HCT116 (cell line): ENCODE measurements around the gene SCN10A. TPM values are rescaled to one million over a fixed set of nuclear protein-coding genes. Genes with fewer than 3 reads are reported as not detected.

Experiments
- ATAC-seq: fragments of 200-7000 bp; cut with Tn5 transposase; 2 replicates; pipeline ENCODE4 v1.9.1; 2020; ENCODE audit warnings: mild to moderate bottlenecking, moderate library complexity
- BruUV-seq: library from RNA; stranded (reverse); fragments of 400-500 nt; replicated peaks from 2 replicates; lab custom pipeline; 2021; lab: Mats Ljungman, UMichigan
- CTCF ChIA-PET: fragments of 300-600 bp; sonication (Branson Sonifier 250); formaldehyde crosslinking; loops from one replicate; lab custom pipeline; 2021; ENCODE audit warnings: antibody characterized with exemption; lab: Charles Lee
- POLR2A ChIA-PET: fragments of 300-600, 350-600 bp; sonication (Branson Sonifier 250); formaldehyde crosslinking; loops from one replicate; lab custom pipeline; 2021; ENCODE audit warnings: antibody characterized with exemption; lab: Charles Lee
- RAD21 ChIA-PET, 2 experiments: fragments of 300-600 bp; sonication (Branson Sonifier 250); formaldehyde crosslinking; loops; one replicate each; lab custom pipeline; 2023; ENCODE audit warnings: low total read pairs in 2 of 2; ENCODE audit not compliant: uncharacterized antibody in 2 of 2, unreplicated experiment in 2 of 2, low non-redundant PET in 1 of 2; lab: Charles Lee
- DNase-seq: peaks from one replicate; pipeline ENCODE4 v3.0.0-alpha.2; 2010; ENCODE audit warnings: low read depth, low spot score
- H2AFZ ChIP-seq: fragments of 200-600 bp; shearing (Covaris generic), sonication (generic); 2 replicates; pipeline ENCODE4 v1.6.1; 2017; ENCODE audit warnings: low read depth, mixed run types, mixed read lengths, antibody characterized with exemption, low read length; ENCODE audit not compliant: poor library complexity, severe bottlenecking
- H3K27ac ChIP-seq: 2 replicates; pipeline ENCODE4 v1.5.1; 2012; ENCODE audit warnings: low read depth, low read length
- H3K27me3 ChIP-seq: fragments of 200-600 bp; sonication (generic); 2 replicates; pipeline ENCODE4 v1.6.1; 2016; ENCODE audit warnings: mixed run types, low read length, mixed read lengths; ENCODE audit not compliant: insufficient read depth
- H3K36me3 ChIP-seq, 2 experiments: fragments of 200-500 bp in 1 of 2; fragments of 200-600 bp in 1 of 2; sonication (Bioruptor generic) in 1 of 2; sonication (generic) in 1 of 2; 2 replicates each; pipeline versions ENCODE4 v1.5.1 to v1.6.1; 2014 to 2016; ENCODE audit warnings: low read length in 2 of 2, inconsistent platforms in 1 of 2, mixed read lengths in 1 of 2, mixed run types in 1 of 2; ENCODE audit not compliant: insufficient read depth in 2 of 2, control insufficient read depth in 1 of 2
- H3K4me1 ChIP-seq, 2 experiments: fragments of 200-600 bp in 1 of 2; sonication (generic) in 1 of 2; 2 replicates each; pipeline versions ENCODE4 v1.5.1 to v1.6.1; 2012 to 2017; ENCODE audit warnings: low read length in 2 of 2, inconsistent platforms in 1 of 2, mild to moderate bottlenecking in 1 of 2, mixed read lengths in 1 of 2, mixed run types in 1 of 2, moderate library complexity in 1 of 2; ENCODE audit not compliant: insufficient read depth in 2 of 2, control insufficient read depth in 1 of 2
- H3K4me2 ChIP-seq: fragments of 200-600 bp; sonication (generic); 2 replicates; pipeline ENCODE4 v1.6.1; 2017; ENCODE audit warnings: mixed run types, low read length, mixed read lengths
- H3K4me3 ChIP-seq, 2 experiments: fragments of 200-600 bp in 1 of 2; sonication (generic) in 1 of 2; replicated peaks in 1 of 2; 2 replicates each; pipeline ENCODE4 v1.5.1; 2011 to 2016; ENCODE audit warnings: low read length in 2 of 2, control low read depth in 1 of 2, low read depth in 1 of 2, mild to moderate bottlenecking in 1 of 2, mixed read lengths in 1 of 2, mixed run types in 1 of 2
- H3K79me2 ChIP-seq: fragments of 200-600 bp; sonication (generic); 2 replicates; pipeline ENCODE4 v1.6.1; 2017; ENCODE audit warnings: mild to moderate bottlenecking, mixed run types, low read length, moderate library complexity, mixed read lengths; ENCODE audit not compliant: insufficient read depth
- H3K9ac ChIP-seq: fragments of 200-600 bp; sonication (generic); 2 replicates; pipeline ENCODE4 v1.6.1; 2016; ENCODE audit warnings: low read length, mixed read lengths
- H3K9me2 ChIP-seq: fragments of 200-600 bp; sonication (generic), shearing (Covaris generic); 2 replicates; pipeline ENCODE4 v1.6.1; 2017; ENCODE audit warnings: mixed run types, mild to moderate bottlenecking, moderate library complexity; ENCODE audit not compliant: insufficient read depth
- H3K9me3 ChIP-seq, 2 experiments: fragments of 200-500 bp in 1 of 2; fragments of 200-600 bp in 1 of 2; sonication (Bioruptor generic) in 1 of 2; sonication (generic) in 1 of 2; 2 replicates each; pipeline ENCODE4 v1.6.1; 2014 to 2017; ENCODE audit warnings: low read length in 2 of 2, mixed read lengths in 2 of 2, inconsistent platforms in 1 of 2, low read depth in 1 of 2, mild to moderate bottlenecking in 1 of 2, mixed run types in 1 of 2, moderate library complexity in 1 of 2; ENCODE audit not compliant: control insufficient read depth in 1 of 2, insufficient read depth in 1 of 2
- H4K20me1 ChIP-seq: fragments of 200-600 bp; sonication (generic), shearing (Covaris generic); 2 replicates; pipeline ENCODE4 v1.6.1; 2017; ENCODE audit warnings: mixed run types, mild to moderate bottlenecking, moderate library complexity; ENCODE audit not compliant: insufficient read depth
- CBX3 ChIP-seq: IDR thresholded peaks from 2 replicates; pipeline ENCODE4 v1.6.1; 2012; ENCODE audit warnings: low read depth
- EZH2phosphoT487 ChIP-seq: fragments of 200-600 bp; IDR thresholded peaks from 2 replicates; pipeline ENCODE4 v1.6.1; 2018; ENCODE audit warnings: antibody characterized with exemption, borderline replicate concordance
- FOSL1 ChIP-seq: IDR thresholded peaks from 2 replicates; pipeline ENCODE4 v1.6.1; 2012; ENCODE audit warnings: low read depth
- JUND ChIP-seq: IDR thresholded peaks from 2 replicates; pipeline ENCODE4 v1.6.1; 2012
- POLR2AphosphoS5 ChIP-seq: IDR thresholded peaks from 2 replicates; pipeline ENCODE4 v1.6.1; 2011; ENCODE audit warnings: mild to moderate bottlenecking, low read depth, low read length, moderate library complexity
- SIN3A ChIP-seq: IDR thresholded peaks from 2 replicates; pipeline ENCODE4 v1.6.1; 2012; ENCODE audit warnings: low read depth
- SP1 ChIP-seq: IDR thresholded peaks from 2 replicates; pipeline ENCODE4 v1.6.1; 2012; ENCODE audit warnings: low read depth
- SRF ChIP-seq: IDR thresholded peaks from 2 replicates; pipeline ENCODE4 v1.6.1; 2012; ENCODE audit warnings: low read depth
- TCF7L2 ChIP-seq: IDR thresholded peaks from 2 replicates; pipeline ENCODE4 v1.7.0; 2011; ENCODE audit warnings: borderline replicate concordance, inconsistent platforms; ENCODE audit not compliant: insufficient read depth, insufficient read length; ENCODE audit errors: extremely low read depth
- YY1 ChIP-seq: IDR thresholded peaks from 2 replicates; pipeline ENCODE4 v1.6.1; 2011; ENCODE audit warnings: low read length, low read depth, moderate library complexity, mild to moderate bottlenecking; ENCODE audit not compliant: insufficient replicate concordance; ENCODE audit errors: extremely low read depth
- intact Hi-C: fragments of 100-400 bp; cut with micrococcal nuclease; formaldehyde crosslinking; loops from 2 replicates; pipeline ENCODE4 v1.10.0; 2022
- total RNA-seq: library from RNA; stranded (reverse); gene quantifications from one replicate; pipeline ENCODE4 v1.2.1, GENCODE V29; 2021; ENCODE audit not compliant: unreplicated experiment
- TF ChIP-seq, protein P1 (sequence below): IDR thresholded peaks from 2 replicates; pipeline ENCODE4 v1.6.1; 2012; ENCODE audit warnings: low read depth

The SCN10A gene
- total RNA-seq, 1 experiment from 2014 or later = not detected

DNA sequence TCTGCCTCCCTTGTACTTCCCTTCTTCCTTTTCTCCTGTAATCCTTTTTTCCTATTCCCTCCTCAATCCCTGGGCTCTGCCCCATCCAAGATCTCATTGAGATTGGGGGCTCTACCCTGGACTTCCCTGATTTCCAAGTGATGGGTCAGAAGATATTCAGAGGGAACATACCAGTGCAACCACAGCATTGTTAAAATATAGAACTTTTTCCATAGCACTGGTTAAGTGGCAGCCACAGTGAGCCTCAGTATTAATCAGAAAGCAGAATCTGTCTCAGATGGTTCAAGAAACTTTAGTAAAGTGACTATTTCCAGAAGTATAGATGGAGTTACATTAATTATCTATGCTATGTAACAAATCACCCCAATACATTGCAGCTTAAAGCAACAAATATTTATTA is 18.7 kb upstream of the SCN10A start (continued):
- TF ChIP-seq TCF7L2 (no peak), EZH2phosphoT487 (no peak)

DNA sequence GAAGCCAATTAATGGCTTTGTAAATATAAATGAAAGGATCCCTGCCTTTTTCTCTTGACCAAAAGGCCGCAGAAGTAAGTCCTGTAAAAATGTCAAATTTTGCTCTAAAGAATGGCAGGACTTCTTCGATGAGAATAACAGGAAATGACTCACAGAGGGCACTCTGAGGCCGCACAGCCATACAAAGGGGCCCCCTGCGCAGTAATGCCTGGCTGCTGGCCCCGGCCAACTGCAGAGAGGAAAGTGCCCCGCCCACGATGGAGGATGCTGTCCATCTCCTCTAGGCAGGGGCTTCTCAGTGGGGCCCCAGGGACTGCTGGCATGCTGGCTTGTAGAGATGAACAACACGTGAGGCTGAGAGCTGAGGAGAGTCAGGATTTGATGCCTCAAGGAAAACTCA is 18.1 kb upstream of the SCN10A start:
- peaks cover 28 to 48% of the 10 kb centered on the region in 2 experiments for H3K4me1 ChIP-seq
- H3K36me3 ChIP-seq = no peaks in the 10 kb centered on the region
- peak overlapping the region in 1 of 2 experiments; percentile 45; a peak in 2 of 4 replicates for H3K4me3 ChIP-seq
- H3K79me2 ChIP-seq = no peaks in the 10 kb centered on the region
- H3K4me2 ChIP-seq = peak overlapping the region; percentile 75
- RAD21 ChIA-PET = no interaction called here
- H4K20me1 ChIP-seq = no peaks in the 10 kb centered on the region
- H3K27ac ChIP-seq = 0 out of 2 replicates have a peak overlapping the region, but pooled peaks have one; percentile 25
- peak overlapping the region; percentile 97 for H2AFZ ChIP-seq
- no peak overlapping the region for H3K9ac ChIP-seq
- DNase-seq = peak; percentile 13
- H3K9me2 ChIP-seq = no peaks in the 10 kb centered on the region
- CTCF ChIA-PET = interaction anchor here (1.1 to 1.3 kb wide), 2 partner anchors 10 to 187 kb away, joined by 3 to 7 read pairs; no protein-coding TSS in a partner anchor
- H3K27me3 ChIP-seq = no peaks in the 10 kb centered on the region
- POLR2A ChIA-PET = no interaction called here
- TF ChIP-seq JUND (peak; percentile 81), TCF7L2 (peak; percentile 62), SRF (peak; percentile 52; the same call in 1 of the 2 replicates), SIN3A (no peak; the same call in 1 of the 2 replicates), SP1 (peak; percentile 74), POLR2AphosphoS5 (0 out of 2 replicates have a peak, but pooled peaks have one; percentile 28), FOSL1 (peak; percentile 86), YY1 (no peak), CBX3 (peak; percentile 64)
- TF ChIP-seq, protein P1, sequence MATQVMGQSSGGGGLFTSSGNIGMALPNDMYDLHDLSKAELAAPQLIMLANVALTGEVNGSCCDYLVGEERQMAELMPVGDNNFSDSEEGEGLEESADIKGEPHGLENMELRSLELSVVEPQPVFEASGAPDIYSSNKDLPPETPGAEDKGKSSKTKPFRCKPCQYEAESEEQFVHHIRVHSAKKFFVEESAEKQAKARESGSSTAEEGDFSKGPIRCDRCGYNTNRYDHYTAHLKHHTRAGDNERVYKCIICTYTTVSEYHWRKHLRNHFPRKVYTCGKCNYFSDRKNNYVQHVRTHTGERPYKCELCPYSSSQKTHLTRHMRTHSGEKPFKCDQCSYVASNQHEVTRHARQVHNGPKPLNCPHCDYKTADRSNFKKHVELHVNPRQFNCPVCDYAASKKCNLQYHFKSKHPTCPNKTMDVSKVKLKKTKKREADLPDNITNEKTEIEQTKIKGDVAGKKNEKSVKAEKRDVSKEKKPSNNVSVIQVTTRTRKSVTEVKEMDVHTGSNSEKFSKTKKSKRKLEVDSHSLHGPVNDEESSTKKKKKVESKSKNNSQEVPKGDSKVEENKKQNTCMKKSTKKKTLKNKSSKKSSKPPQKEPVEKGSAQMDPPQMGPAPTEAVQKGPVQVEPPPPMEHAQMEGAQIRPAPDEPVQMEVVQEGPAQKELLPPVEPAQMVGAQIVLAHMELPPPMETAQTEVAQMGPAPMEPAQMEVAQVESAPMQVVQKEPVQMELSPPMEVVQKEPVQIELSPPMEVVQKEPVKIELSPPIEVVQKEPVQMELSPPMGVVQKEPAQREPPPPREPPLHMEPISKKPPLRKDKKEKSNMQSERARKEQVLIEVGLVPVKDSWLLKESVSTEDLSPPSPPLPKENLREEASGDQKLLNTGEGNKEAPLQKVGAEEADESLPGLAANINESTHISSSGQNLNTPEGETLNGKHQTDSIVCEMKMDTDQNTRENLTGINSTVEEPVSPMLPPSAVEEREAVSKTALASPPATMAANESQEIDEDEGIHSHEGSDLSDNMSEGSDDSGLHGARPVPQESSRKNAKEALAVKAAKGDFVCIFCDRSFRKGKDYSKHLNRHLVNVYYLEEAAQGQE = no peak
- TF ChIP-seq, all 23 proteins: peak for 7
- BruUV-seq = no TSS peak
- intact Hi-C loops = no loop called here
- peak; percentile 83 for ATAC-seq
- no peaks in the 10 kb centered on the region for H3K9me3 ChIP-seq
